Measurements from ENCODE around the gene BLOC1S1.

Gene BLOC1S1

GRCh38 chr12:55715833-55716581, at the start of gene BLOC1S1:
TSS of gene BLOC1S1 (plus strand) at chr12:55716046. CDS start at chr12:55716052, 6 bp downstream.
- peak within 1 kb of the TSS; percentile 91 for H3K27ac ChIP-seq
- no peak for DNase-seq (ENCODE audit: low read depth, low spot score)

DNA sequence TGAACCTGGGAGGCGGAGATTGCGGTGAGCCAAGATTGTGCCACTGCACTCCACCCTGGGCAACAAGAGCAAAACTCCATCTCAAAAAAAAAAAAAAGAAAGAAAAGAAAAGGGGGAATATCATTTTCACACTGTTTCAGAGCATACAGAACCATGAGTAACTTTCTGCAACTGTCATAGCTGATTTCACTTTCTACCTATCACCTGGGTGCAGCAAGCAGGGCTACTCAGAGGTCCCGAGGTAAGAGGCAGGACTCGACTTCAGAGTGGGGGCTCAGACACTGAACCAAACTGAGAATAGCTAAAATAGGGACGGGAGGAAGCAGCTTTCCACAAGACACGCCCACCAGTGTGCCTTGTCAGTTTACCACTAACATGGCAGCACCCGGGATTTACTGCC, 49.3 kb upstream of the BLOC1S1 start:
- H3K27ac ChIP-seq, result no peak overlapping the region
- DNase-seq (ENCODE audit: low read depth, low spot score), result no peak

DNA sequence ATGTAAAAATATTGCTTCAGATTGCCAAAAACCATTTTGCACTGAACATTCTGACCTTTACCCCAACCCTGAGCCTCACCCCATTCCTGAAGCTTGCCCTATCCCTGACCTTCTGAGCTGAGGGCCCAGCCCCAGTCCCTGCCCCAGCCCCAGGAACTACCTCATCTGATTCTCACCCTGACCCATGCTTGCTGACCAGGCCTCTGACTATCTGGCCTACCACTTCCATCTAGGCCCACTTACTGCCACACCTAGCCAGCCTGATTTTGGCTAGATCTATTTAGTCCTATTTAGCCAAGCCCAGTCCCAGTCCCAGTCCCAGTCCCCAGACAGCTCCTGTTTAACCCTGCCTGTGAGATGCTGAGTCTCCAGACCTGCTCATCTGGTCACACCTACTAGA, 45.6 kb upstream of the BLOC1S1 start:
- DNase-seq (ENCODE audit: low read depth, low spot score), result no peak
- H3K27ac ChIP-seq, result no peak overlapping the region

DNA sequence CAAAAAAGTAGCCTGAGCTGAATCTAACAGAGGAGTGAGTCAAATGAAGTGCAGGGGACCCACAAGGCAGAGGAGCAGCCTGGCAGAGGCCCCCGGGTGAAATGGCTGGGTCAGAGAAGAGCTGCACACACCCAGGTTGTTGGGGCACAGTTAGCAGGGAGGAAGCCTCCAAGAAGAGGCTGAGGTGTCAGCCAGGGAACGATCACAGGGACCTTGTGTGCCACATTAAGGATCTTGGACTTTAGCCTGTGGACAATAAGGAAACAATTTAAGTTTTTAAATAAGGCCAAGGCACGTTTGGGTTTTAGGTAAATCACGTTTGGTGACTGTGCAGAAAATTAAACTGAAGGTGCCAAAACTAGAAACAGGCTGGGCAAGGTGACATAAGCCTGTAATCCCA, 44.1 kb upstream of the BLOC1S1 start:
- DNase-seq (ENCODE audit: low read depth, low spot score), result no peak
- H3K27ac ChIP-seq, result no peak overlapping the region

- no peak overlapping the region for H3K27ac ChIP-seq
- DNase-seq (ENCODE audit: low read depth, low spot score), result no peak
Measured at GRCh38 chr12:55673638-55674037, 42.2 kb upstream of the BLOC1S1 start.

- no peak for DNase-seq (ENCODE audit: low read depth, low spot score)
- no peak overlapping the region for H3K27ac ChIP-seq
Measured at GRCh38 chr12:55675666-55676065, 40.2 kb upstream of the BLOC1S1 start.

DNA sequence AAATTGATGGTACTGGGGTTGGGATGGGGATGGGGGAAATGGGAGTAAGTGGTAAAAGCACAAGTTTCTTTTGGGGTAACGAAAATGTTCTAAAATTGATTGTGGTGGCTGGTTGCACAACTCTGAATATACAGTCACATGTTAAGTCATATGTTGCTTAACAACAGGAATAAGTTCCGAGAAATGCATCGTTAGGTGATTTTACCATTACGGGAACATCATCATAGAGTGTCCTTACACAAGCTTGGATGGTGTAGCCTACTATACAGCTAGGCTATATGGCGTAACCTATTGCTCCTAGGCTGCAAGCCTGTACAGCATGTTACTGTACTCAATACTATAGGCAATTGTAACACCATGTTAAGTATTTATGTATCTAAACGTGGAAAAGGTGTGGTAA, 39.1 kb upstream of the BLOC1S1 start:
- DNase-seq (ENCODE audit: low read depth, low spot score), result no peak
- H3K27ac ChIP-seq, result no peak overlapping the region

DNA sequence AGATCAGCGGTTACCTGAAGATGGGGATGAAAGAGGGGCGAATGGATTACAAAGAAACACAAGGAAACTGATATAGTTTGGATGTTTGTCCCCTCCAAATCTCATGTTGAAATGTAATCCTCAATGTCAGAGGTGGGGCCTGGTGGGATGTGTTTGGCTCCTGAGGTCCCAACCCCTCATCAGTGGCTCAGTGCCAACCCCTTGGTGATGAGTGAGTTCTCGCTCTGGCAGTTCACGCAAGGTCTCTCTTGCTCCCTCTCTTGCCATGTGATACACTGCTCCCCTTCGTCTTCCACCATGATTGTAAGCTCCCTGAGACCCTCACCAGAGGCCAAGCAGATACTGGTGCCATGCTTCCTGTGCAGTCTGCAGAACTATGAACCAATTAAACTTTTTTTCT, 36.2 kb upstream of the BLOC1S1 start:
- H3K27ac ChIP-seq, result no peak overlapping the region
- no peak for DNase-seq (ENCODE audit: low read depth, low spot score)

DNA sequence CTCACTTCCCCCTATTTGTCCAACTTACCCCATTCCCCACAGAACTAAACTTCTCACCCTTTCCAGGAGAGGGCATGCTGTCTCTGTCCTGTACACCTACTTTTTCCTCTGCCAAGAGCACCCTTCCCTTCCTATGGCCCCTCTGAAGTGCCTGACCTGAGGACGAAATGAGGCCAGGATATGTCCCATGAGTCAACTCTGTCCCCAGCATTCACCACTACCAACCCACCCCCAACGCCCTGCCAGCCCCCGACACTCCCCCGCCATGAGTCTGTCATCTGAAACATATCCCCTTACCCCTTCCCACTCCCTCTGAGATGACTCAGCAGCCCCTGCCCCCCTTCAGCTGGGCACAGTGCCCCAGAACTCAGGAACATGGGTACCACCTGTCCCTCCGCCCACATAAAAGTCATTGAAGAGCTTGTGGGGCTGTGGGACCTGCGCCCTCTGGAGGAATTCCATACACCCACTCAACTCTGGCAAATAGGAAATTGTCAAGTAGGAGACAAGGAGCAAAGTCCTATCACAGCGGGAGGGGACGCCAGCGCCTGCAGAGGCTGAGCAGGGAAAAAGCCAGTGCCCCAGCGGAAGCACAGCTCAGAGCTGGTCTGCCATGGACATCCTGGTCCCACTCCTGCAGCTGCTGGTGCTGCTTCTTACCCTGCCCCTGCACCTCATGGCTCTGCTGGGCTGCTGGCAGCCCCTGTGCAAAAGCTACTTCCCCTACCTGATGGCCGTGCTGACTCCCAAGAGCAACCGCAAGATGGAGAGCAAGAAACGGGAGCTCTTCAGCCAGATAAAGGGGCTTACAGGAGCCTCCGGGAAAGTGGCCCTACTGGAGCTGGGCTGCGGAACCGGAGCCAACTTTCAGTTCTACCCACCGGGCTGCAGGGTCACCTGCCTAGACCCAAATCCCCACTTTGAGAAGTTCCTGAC, 34.4 kb upstream of the BLOC1S1 start:
- DNase-seq (ENCODE audit: low read depth, low spot score), result no peak
- H3K27ac ChIP-seq, result no peak overlapping the region

DNA sequence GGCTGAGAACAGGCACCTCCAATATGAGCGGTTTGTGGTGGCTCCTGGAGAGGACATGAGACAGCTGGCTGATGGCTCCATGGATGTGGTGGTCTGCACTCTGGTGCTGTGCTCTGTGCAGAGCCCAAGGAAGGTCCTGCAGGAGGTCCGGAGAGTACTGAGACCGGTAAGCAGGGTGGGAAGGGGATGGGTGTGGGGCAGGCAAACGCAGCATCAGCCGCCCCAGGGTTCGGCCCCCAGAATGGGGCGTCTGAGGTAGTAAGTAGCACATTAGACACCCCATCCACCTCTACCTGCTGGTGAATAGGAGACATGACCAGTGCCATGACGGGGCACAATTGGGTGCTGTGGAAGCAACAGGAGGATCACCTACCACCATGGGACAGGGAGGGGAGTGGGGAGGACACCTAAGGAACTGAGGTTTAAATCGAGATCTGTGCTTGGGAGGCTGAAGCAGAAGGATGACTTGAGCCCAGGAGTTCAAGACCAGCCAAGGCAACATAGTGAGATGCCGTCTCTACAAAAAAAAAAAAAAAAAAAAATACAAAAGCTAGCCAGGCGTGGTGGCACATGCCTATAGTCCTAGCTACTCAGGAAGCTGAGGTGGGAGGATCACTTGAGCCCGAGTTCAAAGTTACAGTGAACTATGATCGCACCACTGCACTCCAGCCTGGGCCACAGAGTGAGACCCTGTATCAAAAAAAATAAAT, 33.6 kb upstream of the BLOC1S1 start:
- H3K27ac ChIP-seq, result no peak overlapping the region
- no peak for DNase-seq (ENCODE audit: low read depth, low spot score)

- no peak overlapping the region for H3K27ac ChIP-seq
- no peak for DNase-seq (ENCODE audit: low read depth, low spot score)
Measured at GRCh38 chr12:55683676-55684075, 32.2 kb upstream of the BLOC1S1 start.

GRCh38 chr12:55684761-55685370, 31.0 kb upstream of the BLOC1S1 start:
- no peak for DNase-seq (ENCODE audit: low read depth, low spot score)
- H3K27ac ChIP-seq, result no peak overlapping the region

- DNase-seq (ENCODE audit: low read depth, low spot score), result no peak
- no peak overlapping the region for H3K27ac ChIP-seq
Measured at GRCh38 chr12:55685671-55686070, 30.2 kb upstream of the BLOC1S1 start.

- no peak overlapping the region for H3K27ac ChIP-seq
- no peak for DNase-seq (ENCODE audit: low read depth, low spot score)
Measured at GRCh38 chr12:55686366-55687010, 29.4 kb upstream of the BLOC1S1 start.

- no peak overlapping the region for H3K27ac ChIP-seq
- no peak for DNase-seq (ENCODE audit: low read depth, low spot score)
Measured at GRCh38 chr12:55687746-55688145, 28.1 kb upstream of the BLOC1S1 start.

GRCh38 chr12:55688716-55689655, 26.9 kb upstream of the BLOC1S1 start:
- no peak overlapping the region for H3K27ac ChIP-seq
- DNase-seq (ENCODE audit: low read depth, low spot score), result no peak

DNA sequence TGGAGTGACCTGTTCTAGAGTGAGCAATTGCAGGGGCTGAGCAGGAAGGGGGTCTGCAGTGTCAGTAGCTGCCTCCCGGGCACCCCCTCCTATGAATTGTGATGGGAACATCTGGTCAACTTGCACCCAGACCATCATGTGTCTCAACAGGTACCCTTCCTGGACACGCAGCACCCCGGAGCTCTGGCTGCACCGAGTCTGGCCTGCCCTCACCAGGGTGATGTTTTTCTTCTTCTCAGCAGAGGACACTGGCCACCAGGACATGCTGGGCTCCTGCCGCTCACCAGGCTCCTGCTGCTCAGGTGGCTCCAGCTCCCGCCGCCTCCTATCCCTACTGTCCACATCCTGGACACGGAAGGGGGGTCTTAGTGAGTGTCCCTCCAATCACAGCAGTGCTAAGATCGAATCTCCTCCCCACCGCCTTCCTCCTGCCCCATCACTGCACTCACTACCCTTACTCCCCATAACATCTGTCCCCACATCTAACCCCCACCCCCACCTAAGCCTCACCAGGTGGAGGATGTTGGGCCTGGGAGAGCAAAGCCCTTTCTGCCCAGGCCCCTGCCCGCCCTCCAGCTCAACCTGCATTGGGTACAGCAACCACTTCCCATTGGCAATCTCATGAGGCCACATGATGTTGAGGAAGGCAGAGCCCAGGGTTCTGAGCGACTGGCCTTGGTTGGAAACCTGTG, 23.1 kb upstream of the BLOC1S1 start:
- H3K27ac ChIP-seq, result no peak overlapping the region
- no peak for DNase-seq (ENCODE audit: low read depth, low spot score)
